ENCODE data around the gene PCK1. TPM values are rescaled to one million over a fixed set of nuclear protein-coding genes. Genes with fewer than 3 reads are reported as not detected.

PCK1 gene
- total and polyA plus RNA-seq, 4 donors, result 0.21 to 49.2 (median 0.54) TPM

GRCh38 chr20:57543754-57544153, 17.2 kb upstream of the PCK1 start:
- Histone ChIP-seq H3K9me3 (ENCODE audit: control insufficient read depth, low read length) (peaks cover 1% of the 10 kb centered on the region), H3K27ac (ENCODE audit: low read depth in 1 of 2, low read length in 2 of 2) (no peak overlapping the region), H3K4me1 (ENCODE audit: control insufficient read depth in 1 of 2, insufficient read depth in 2 of 2, low read length in 2 of 2) (no peaks in the 10 kb centered on the region), H3K27me3 (ENCODE audit: control insufficient read depth in 1 of 2, insufficient read depth in 2 of 2, low read length in 1 of 2) (no peaks in the 10 kb centered on the region), H3K36me3 (ENCODE audit: control insufficient read depth in 1 of 2, insufficient read depth in 2 of 2, low read length in 1 of 2) (no peaks in the 10 kb centered on the region), H3K4me3 (ENCODE audit: low read length in 2 of 2) (no peak overlapping the region)
- no peak for DNase-seq
- WGBS, 2 donors, result 73 to 75% methylated on average over 2 of the region's 2 CpGs
- intact Hi-C loops (cut with DNase I), result no loop called here
- ATAC-seq (ENCODE audit: low FRiP score), result no peak

- H3K27me3 ChIP-seq (ENCODE audit: control insufficient read depth in 1 of 2, insufficient read depth in 2 of 2, low read length in 1 of 2), result no peaks in the 10 kb centered on the region
- H3K36me3 ChIP-seq (ENCODE audit: control insufficient read depth in 1 of 2, insufficient read depth in 2 of 2, low read length in 1 of 2), result no peaks in the 10 kb centered on the region
- 72% methylated on average over 12 of the region's 12 CpGs for WGBS, 2 donors
- H3K27ac ChIP-seq (ENCODE audit: low read depth in 1 of 2, low read length in 2 of 2), result no peak overlapping the region
- no peak overlapping the region for H3K4me3 ChIP-seq (ENCODE audit: low read length in 2 of 2)
- intact Hi-C loops (cut with DNase I), result no loop called here
- DNase-seq, result no peak
- H3K9me3 ChIP-seq (ENCODE audit: control insufficient read depth, low read length), result no peaks in the 10 kb centered on the region
- no peak for ATAC-seq (ENCODE audit: low FRiP score)
- H3K4me1 ChIP-seq (ENCODE audit: control insufficient read depth in 1 of 2, insufficient read depth in 2 of 2, low read length in 2 of 2), result no peaks in the 10 kb centered on the region
Measured at GRCh38 chr20:57544838-57545564, 15.9 kb upstream of the PCK1 start.

DNA sequence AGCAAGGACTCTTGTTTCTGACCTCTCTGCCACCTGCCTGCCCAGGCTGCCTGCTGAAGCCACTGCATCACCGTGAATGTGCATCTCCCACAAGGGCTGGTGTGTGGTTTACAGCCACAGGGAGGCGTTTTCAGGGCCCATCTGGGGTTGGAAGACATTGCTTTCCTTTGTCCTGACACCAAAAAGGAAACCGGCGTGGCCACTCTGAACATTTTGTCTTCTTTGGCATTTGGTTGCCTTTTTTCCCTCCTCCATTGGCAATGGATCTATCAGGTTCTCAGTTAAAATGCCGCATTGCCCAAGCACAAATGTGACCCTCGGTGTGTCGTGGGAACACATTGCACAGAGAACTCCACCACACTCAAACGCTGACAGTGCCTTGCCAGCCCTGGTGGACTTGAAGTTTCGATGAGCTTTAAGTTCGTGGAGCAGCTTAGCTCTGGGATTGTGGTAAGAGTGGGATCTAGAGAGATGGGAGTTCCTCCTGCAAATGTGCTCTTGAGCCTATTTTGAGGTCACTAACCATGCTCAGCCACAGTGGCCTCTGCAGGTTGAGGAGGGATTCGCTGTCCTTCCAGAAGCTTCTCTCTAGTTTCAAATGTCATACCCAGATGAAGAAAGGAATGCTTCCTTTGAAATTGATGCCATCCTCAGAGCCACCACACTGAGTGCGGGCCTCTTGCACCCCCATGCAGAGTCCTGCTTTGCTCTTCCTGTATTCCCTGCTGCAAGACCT, 14.8 kb upstream of the PCK1 start:
- Histone ChIP-seq H3K36me3 (ENCODE audit: control insufficient read depth in 1 of 2, insufficient read depth in 2 of 2, low read length in 1 of 2) (no peaks in the 10 kb centered on the region), H3K4me1 (ENCODE audit: control insufficient read depth in 1 of 2, insufficient read depth in 2 of 2, low read length in 2 of 2) (no peaks in the 10 kb centered on the region), H3K27ac (ENCODE audit: low read depth in 1 of 2, low read length in 2 of 2) (no peak overlapping the region), H3K4me3 (ENCODE audit: low read length in 2 of 2) (no peak overlapping the region), H3K27me3 (ENCODE audit: control insufficient read depth in 1 of 2, insufficient read depth in 2 of 2, low read length in 1 of 2) (no peaks in the 10 kb centered on the region), H3K9me3 (ENCODE audit: control insufficient read depth, low read length) (no peaks in the 10 kb centered on the region)
- 90% methylated on average over 12 of the region's 12 CpGs for WGBS, 2 donors
- no peak for ATAC-seq (ENCODE audit: low FRiP score)
- DNase-seq, result peak in 1 of 2 donors; percentile 28
- intact Hi-C loops (cut with DNase I), result no loop called here

DNA sequence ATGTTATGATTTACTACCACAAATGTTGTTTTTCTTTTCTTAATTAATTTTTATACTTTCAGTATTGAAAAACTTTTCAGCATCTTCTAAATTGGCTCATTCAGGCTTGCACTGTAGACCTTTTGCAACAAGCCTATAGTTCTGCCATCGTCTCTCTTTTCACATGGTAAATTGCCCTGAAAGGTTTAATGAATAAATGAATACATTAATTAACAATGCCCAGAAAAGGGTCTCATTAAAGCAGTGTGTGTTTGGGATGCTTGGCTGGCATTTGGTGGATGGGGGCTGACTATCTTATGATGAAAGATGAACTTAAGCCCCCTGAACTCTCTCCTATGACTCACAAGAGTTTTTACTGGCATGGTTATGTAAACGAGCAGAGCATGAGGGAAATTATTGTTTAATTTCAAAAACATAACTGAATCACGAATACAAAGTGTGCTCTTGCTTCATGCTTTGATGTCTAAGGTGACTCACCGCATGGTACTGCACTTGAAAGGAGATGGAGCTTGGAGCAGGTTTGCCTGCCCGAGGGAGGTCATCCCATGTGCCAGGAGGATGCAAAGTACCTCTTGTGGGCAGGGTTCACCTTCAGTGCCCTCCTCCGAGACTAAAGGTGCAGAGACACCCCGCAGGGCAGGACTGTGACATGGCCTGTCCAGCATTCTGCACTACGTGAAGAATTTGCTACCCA, 13.8 kb upstream of the PCK1 start:
- no peaks in the 10 kb centered on the region for H3K36me3 ChIP-seq (ENCODE audit: control insufficient read depth in 1 of 2, insufficient read depth in 2 of 2, low read length in 1 of 2)
- H3K4me3 ChIP-seq (ENCODE audit: low read length in 2 of 2), result no peak overlapping the region
- ATAC-seq (ENCODE audit: low FRiP score), result no peak
- no peaks in the 10 kb centered on the region for H3K9me3 ChIP-seq (ENCODE audit: control insufficient read depth, low read length)
- intact Hi-C loops (cut with DNase I), result no loop called here
- 81% methylated on average over 8 of the region's 8 CpGs for WGBS, 2 donors
- H3K4me1 ChIP-seq (ENCODE audit: control insufficient read depth in 1 of 2, insufficient read depth in 2 of 2, low read length in 2 of 2), result no peaks in the 10 kb centered on the region
- DNase-seq, result no peak
- no peak overlapping the region for H3K27ac ChIP-seq (ENCODE audit: low read depth in 1 of 2, low read length in 2 of 2)
- H3K27me3 ChIP-seq (ENCODE audit: control insufficient read depth in 1 of 2, insufficient read depth in 2 of 2, low read length in 1 of 2), result no peaks in the 10 kb centered on the region

- no peak for DNase-seq
- intact Hi-C loops (cut with DNase I), result no loop called here
- 71 to 78% methylated on average over 21 of the region's 21 CpGs for whole genome bisulfite sequencing, 2 donors
Measured at GRCh38 chr20:57548177-57549058, 12.5 kb upstream of the PCK1 start.

GRCh38 chr20:57552471-57552870, 8.4 kb upstream of the PCK1 start:
- Histone ChIP-seq H3K4me1 (ENCODE audit: control insufficient read depth in 1 of 2, insufficient read depth in 2 of 2, low read length in 2 of 2) (no peaks in the 10 kb centered on the region), H3K27me3 (ENCODE audit: control insufficient read depth in 1 of 2, insufficient read depth in 2 of 2, low read length in 1 of 2) (no peaks in the 10 kb centered on the region), H3K9me3 (ENCODE audit: control insufficient read depth, low read length) (no peaks in the 10 kb centered on the region), H3K4me3 (ENCODE audit: low read length in 2 of 2) (no peak overlapping the region), H3K27ac (ENCODE audit: low read depth in 1 of 2, low read length in 2 of 2) (no peak overlapping the region), H3K36me3 (ENCODE audit: control insufficient read depth in 1 of 2, insufficient read depth in 2 of 2, low read length in 1 of 2) (no peaks in the 10 kb centered on the region)
- DNase-seq (no peak), ATAC-seq (ENCODE audit: low FRiP score) (no peak)
- intact Hi-C loops (cut with DNase I), result no loop called here
- WGBS, 2 donors, result 87 to 93% methylated on average over 6 of the region's 6 CpGs

More at GRCh38 chr20:57548177-57549058, 12.5 kb upstream of the PCK1 start:
- no peak for ATAC-seq (ENCODE audit: low FRiP score)
- no peaks in the 10 kb centered on the region for H3K9me3 ChIP-seq (ENCODE audit: control insufficient read depth, low read length)
- H3K4me1 ChIP-seq (ENCODE audit: control insufficient read depth in 1 of 2, insufficient read depth in 2 of 2, low read length in 2 of 2), result no peaks in the 10 kb centered on the region
- H3K27ac ChIP-seq (ENCODE audit: low read depth in 1 of 2, low read length in 2 of 2), result no peak overlapping the region
- H3K27me3 ChIP-seq (ENCODE audit: control insufficient read depth in 1 of 2, insufficient read depth in 2 of 2, low read length in 1 of 2), result no peaks in the 10 kb centered on the region
- H3K4me3 ChIP-seq (ENCODE audit: low read length in 2 of 2), result no peak overlapping the region
- H3K36me3 ChIP-seq (ENCODE audit: control insufficient read depth in 1 of 2, insufficient read depth in 2 of 2, low read length in 1 of 2), result no peaks in the 10 kb centered on the region

GRCh38 chr20:57553376-57554018, 7.4 kb upstream of the PCK1 start:
- intact Hi-C loops (cut with DNase I), result no loop called here
- H3K4me1 ChIP-seq (ENCODE audit: control insufficient read depth in 1 of 2, insufficient read depth in 2 of 2, low read length in 2 of 2), result no peaks in the 10 kb centered on the region
- H3K4me3 ChIP-seq (ENCODE audit: low read length in 2 of 2), result no peak overlapping the region
- no peaks in the 10 kb centered on the region for H3K36me3 ChIP-seq (ENCODE audit: control insufficient read depth in 1 of 2, insufficient read depth in 2 of 2, low read length in 1 of 2)
- no peak for ATAC-seq (ENCODE audit: low FRiP score)
- H3K27me3 ChIP-seq (ENCODE audit: control insufficient read depth in 1 of 2, insufficient read depth in 2 of 2, low read length in 1 of 2), result no peaks in the 10 kb centered on the region
- no peak overlapping the region for H3K27ac ChIP-seq (ENCODE audit: low read depth in 1 of 2, low read length in 2 of 2)
- no peaks in the 10 kb centered on the region for H3K9me3 ChIP-seq (ENCODE audit: control insufficient read depth, low read length)
- no peak for DNase-seq
- WGBS, 2 donors, result 81 to 84% methylated on average over 11 of the region's 11 CpGs
